ENCODE results near the gene CD55. TPM values are rescaled to one million over a fixed set of nuclear protein-coding genes. Genes with fewer than 3 reads are reported as not detected.

CD55 gene
- total RNA-seq, 1 donor from 2014 or later = 512 TPM

GRCh38 chr1:207312604-207312920 lies 8.9 kb upstream of the CD55 start:
- no peak overlapping the region for H3K4me3 ChIP-seq
- DNase-seq = no peak
- no peak overlapping the region for H3K27ac ChIP-seq

DNA sequence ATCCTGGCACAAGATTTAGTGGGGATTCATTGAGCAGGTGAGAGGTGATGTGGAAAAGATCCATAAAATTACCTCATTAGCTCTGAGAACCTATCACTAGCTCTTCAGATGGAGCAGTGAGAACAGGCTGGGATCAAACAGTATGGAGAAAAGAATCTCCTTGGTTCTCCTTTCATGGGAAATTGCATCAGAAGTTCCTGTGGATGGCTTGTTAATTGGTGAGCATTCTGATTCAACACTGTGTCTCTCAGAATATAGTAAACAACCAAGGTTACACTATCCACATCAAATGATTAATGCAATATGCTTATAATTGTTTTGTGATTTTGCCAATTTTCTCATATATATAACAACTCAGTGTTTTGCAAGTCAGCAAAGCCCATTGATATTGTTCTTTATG lies 8.3 kb upstream of the CD55 start:
- ATAC-seq = no peak
- no peak for TF ChIP-seq CTCF (IDR thresholded peaks at IDR 0.05)
- no peak overlapping the region for H3K4me3 ChIP-seq
- H3K27me3 ChIP-seq = no peaks in the 10 kb centered on the region
- H3K36me3 ChIP-seq = no peaks in the 10 kb centered on the region
- DNase-seq = no peak
- H3K9me3 ChIP-seq = no peaks in the 10 kb centered on the region
- H3K27ac ChIP-seq = no peak overlapping the region
- intact Hi-C loops (cut with DNase I) = no loop called here
- peaks cover 34% of the 10 kb centered on the region for H3K4me1 ChIP-seq

More at GRCh38 chr1:207312604-207312920, 8.9 kb upstream of the CD55 start:
- TF ChIP-seq CTCF (IDR thresholded peaks at IDR 0.05) = no peak
- H3K36me3 ChIP-seq = no peaks in the 10 kb centered on the region
- intact Hi-C loops (cut with DNase I) = no loop called here
- peaks cover 32% of the 10 kb centered on the region for H3K4me1 ChIP-seq
- H3K9me3 ChIP-seq = no peaks in the 10 kb centered on the region
- no peaks in the 10 kb centered on the region for H3K27me3 ChIP-seq
- no peak for ATAC-seq

DNA sequence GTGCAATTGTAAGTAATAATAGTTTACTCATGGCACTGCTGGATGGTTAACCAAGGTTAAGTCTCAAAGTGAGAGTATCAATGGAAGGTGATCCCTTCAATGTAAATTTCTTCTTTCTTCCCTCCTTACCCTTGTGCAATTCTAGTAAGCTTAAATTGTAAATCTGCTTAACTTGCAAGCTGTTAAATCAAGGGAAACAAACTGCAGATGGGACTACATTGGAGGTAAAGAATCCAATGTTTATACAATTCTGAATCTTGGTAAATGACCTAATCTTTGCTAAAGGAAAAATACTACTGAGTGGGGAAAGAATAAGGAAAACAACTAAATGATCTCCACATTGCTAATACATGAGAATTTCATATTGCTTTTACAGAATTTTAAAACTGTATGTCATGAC lies 6.7 kb upstream of the CD55 start:
- no peaks in the 10 kb centered on the region for H3K27me3 ChIP-seq
- no peaks in the 10 kb centered on the region for H3K9me3 ChIP-seq
- no peaks in the 10 kb centered on the region for H3K36me3 ChIP-seq
- no peak overlapping the region for H3K4me3 ChIP-seq
- peaks cover 21% of the 10 kb centered on the region for H3K4me1 ChIP-seq
- no peak for DNase-seq
- ATAC-seq = no peak
- TF ChIP-seq CTCF (IDR thresholded peaks at IDR 0.05) = no peak
- intact Hi-C loops (cut with DNase I) = no loop called here
- no peak overlapping the region for H3K27ac ChIP-seq

DNA sequence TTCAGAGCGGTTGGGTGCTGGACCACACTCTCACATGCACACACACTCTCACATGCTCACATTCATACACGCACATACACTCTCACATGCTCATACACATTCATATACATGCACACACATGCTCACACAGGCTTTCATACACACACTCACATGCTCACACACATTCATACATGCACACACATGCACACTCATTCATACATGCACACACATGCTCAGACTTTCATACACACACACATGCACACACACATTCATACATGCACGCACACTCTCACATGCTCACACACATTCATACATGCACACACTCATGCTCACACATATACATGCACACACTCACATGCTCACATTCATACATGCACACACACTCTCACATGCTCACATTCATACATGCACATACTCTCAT lies 6.0 kb upstream of the CD55 start:
- no peak for TF ChIP-seq CTCF (IDR thresholded peaks at IDR 0.05)
- DNase-seq (no peak), ATAC-seq (no peak)
- Histone ChIP-seq H3K4me3 (no peak overlapping the region), H3K27ac (no peak overlapping the region), H3K36me3 (no peaks in the 10 kb centered on the region), H3K27me3 (no peaks in the 10 kb centered on the region), H3K9me3 (no peaks in the 10 kb centered on the region), H3K4me1 (peaks cover 15% of the 10 kb centered on the region)
- intact Hi-C loops (cut with DNase I) = no loop called here

GRCh38 chr1:207316141-207316540 lies 5.3 kb upstream of the CD55 start:
- ATAC-seq (no peak), DNase-seq (no peak)
- intact Hi-C loops (cut with DNase I) = no loop called here
- Histone ChIP-seq H3K4me1 (peaks cover 15% of the 10 kb centered on the region), H3K36me3 (no peaks in the 10 kb centered on the region), H3K9me3 (no peaks in the 10 kb centered on the region), H3K27me3 (no peaks in the 10 kb centered on the region), H3K4me3 (no peak overlapping the region), H3K27ac (no peak overlapping the region)
- no peak for TF ChIP-seq CTCF (IDR thresholded peaks at IDR 0.05)

- intact Hi-C loops (cut with DNase I) = no loop called here
- TF ChIP-seq CTCF (IDR thresholded peaks at IDR 0.05) = no peak
- Histone ChIP-seq H3K4me3 (no peak overlapping the region), H3K27me3 (no peaks in the 10 kb centered on the region), H3K36me3 (no peaks in the 10 kb centered on the region), H3K4me1 (peaks cover 15% of the 10 kb centered on the region), H3K27ac (peak overlapping the region; percentile 69), H3K9me3 (no peaks in the 10 kb centered on the region)
- DNase-seq (no peak), ATAC-seq (peak; percentile 49)
These were observed 4.7 kb upstream of the CD55 start for GRCh38 chr1:207316622-207317391.

All from upper lobe of right lung (tissue), 1 donor.